H9 (cell line): ENCODE results near the gene COP1. TPM values are rescaled to one million over a fixed set of nuclear protein-coding genes. Genes with fewer than 3 reads are reported as not detected.

Experiments
- DNase-seq: peaks from one replicate; pipeline ENCODE4 v3.0.0-alpha.2; 2017
- H2AFZ ChIP-seq: one replicate; pipeline ENCODE4 v1.6.1; 2013; ENCODE audit warnings: mild to moderate bottlenecking, low read length, control low read depth, moderate library complexity
- H2AK5ac ChIP-seq: 2 replicates; pipeline ENCODE4 v1.6.1; 2013; ENCODE audit warnings: low read length, control low read depth, mixed read lengths; ENCODE audit not compliant: insufficient read length
- H2BK120ac ChIP-seq: one replicate; pipeline ENCODE4 v1.6.1; 2013; ENCODE audit warnings: low read depth, mild to moderate bottlenecking, low read length, control low read depth, inconsistent platforms; ENCODE audit not compliant: poor library complexity, severe bottlenecking
- H2BK12ac ChIP-seq: 2 replicates; pipeline ENCODE4 v1.6.1; 2013; ENCODE audit warnings: low read length, control low read depth, mixed read lengths, low read depth; ENCODE audit not compliant: insufficient read length
- H2BK15ac ChIP-seq: 2 replicates; pipeline ENCODE4 v1.6.1; 2013; ENCODE audit warnings: low read depth, low read length, control low read depth
- H2BK20ac ChIP-seq: one replicate; pipeline ENCODE4 v1.6.1; 2013; ENCODE audit warnings: low read depth, mild to moderate bottlenecking, low read length, control low read depth, inconsistent platforms; ENCODE audit not compliant: poor library complexity, severe bottlenecking
- H2BK5ac ChIP-seq: 2 replicates; pipeline ENCODE4 v1.6.1; 2013; ENCODE audit warnings: low read length, control low read depth, mixed read lengths; ENCODE audit not compliant: insufficient read length
- H3K14ac ChIP-seq: 2 replicates; pipeline ENCODE4 v1.6.1; 2013; ENCODE audit warnings: low read length, control low read depth; ENCODE audit not compliant: insufficient read depth
- H3K18ac ChIP-seq: 2 replicates; pipeline ENCODE4 v1.6.1; 2013; ENCODE audit warnings: low read depth, mild to moderate bottlenecking, mixed read lengths, low read length, control low read depth; ENCODE audit not compliant: insufficient read length
- H3K23ac ChIP-seq: 2 replicates; pipeline ENCODE4 v1.6.1; 2013; ENCODE audit warnings: low read length, control low read depth, mixed read lengths, low read depth; ENCODE audit not compliant: insufficient read length
- H3K23me2 ChIP-seq: 2 replicates; pipeline ENCODE4 v1.6.1; 2013; ENCODE audit warnings: low read depth, mild to moderate bottlenecking, mixed read lengths, low read length, control low read depth; ENCODE audit not compliant: insufficient read length, poor library complexity, severe bottlenecking
- H3K27ac ChIP-seq: 2 replicates; pipeline ENCODE4 v1.5.1; 2013; ENCODE audit warnings: low read length, control low read depth, mixed read lengths, low read depth; ENCODE audit not compliant: insufficient read length
- H3K27me3 ChIP-seq: 2 replicates; pipeline ENCODE4 v1.6.1; 2013; ENCODE audit warnings: low read length, control low read depth, inconsistent platforms; ENCODE audit not compliant: insufficient read depth
- H3K4ac ChIP-seq: 2 replicates; pipeline ENCODE4 v1.6.1; 2013; ENCODE audit warnings: low read depth, mild to moderate bottlenecking, control low read depth, inconsistent platforms, low read length, moderate library complexity
- H3K4me1 ChIP-seq: 2 replicates; pipeline ENCODE4 v1.6.1; 2013; ENCODE audit warnings: low read length, control low read depth, inconsistent platforms; ENCODE audit not compliant: insufficient read depth
- H3K4me2 ChIP-seq: 2 replicates; pipeline ENCODE4 v1.6.1; 2013; ENCODE audit warnings: low read length, control low read depth, mixed read lengths; ENCODE audit not compliant: insufficient read length, insufficient read depth
- H3K56ac ChIP-seq: 2 replicates; pipeline ENCODE4 v1.6.1; 2013; ENCODE audit warnings: low read depth, mild to moderate bottlenecking, mixed read lengths, low read length, control low read depth; ENCODE audit not compliant: insufficient read length
- H3K79me1 ChIP-seq: 2 replicates; pipeline ENCODE4 v1.6.1; 2013; ENCODE audit warnings: low read depth, mild to moderate bottlenecking, moderate library complexity, low read length, control low read depth, inconsistent platforms; ENCODE audit not compliant: insufficient read depth, poor library complexity, severe bottlenecking
- H3K79me2 ChIP-seq: 2 replicates; pipeline ENCODE4 v1.6.1; 2013; ENCODE audit warnings: low read length, control low read depth, inconsistent platforms; ENCODE audit not compliant: insufficient read depth
- H3K9ac ChIP-seq: 2 replicates; pipeline ENCODE4 v1.6.1; 2013; ENCODE audit warnings: low read length, control low read depth, mixed read lengths; ENCODE audit not compliant: insufficient read length; ENCODE audit errors: extremely low read depth
- H3K9me3 ChIP-seq: one replicate; pipeline ENCODE4 v1.6.1; 2013; ENCODE audit warnings: low read depth, low read length, inconsistent platforms; ENCODE audit not compliant: control insufficient read depth
- H3T11ph ChIP-seq: one replicate; pipeline ENCODE4 v1.6.1; 2013; ENCODE audit warnings: mild to moderate bottlenecking, low read length, control low read depth, inconsistent platforms
- H4K20me1 ChIP-seq: one replicate; pipeline ENCODE4 v1.6.1; 2013; ENCODE audit not compliant: control insufficient read depth, insufficient read length, insufficient read depth
- H4K5ac ChIP-seq: 2 replicates; pipeline ENCODE4 v1.6.1; 2013; ENCODE audit warnings: low read depth, mild to moderate bottlenecking, mixed read lengths, low read length, control low read depth; ENCODE audit not compliant: insufficient read length
- H4K8ac ChIP-seq: replicated peaks from 2 replicates; pipeline ENCODE4 v1.6.1; 2013; ENCODE audit warnings: low read length, control low read depth, mixed read lengths, low read depth; ENCODE audit not compliant: insufficient read length
- H4K91ac ChIP-seq: 2 replicates; pipeline ENCODE4 v1.6.1; 2013; ENCODE audit warnings: low read depth, mild to moderate bottlenecking, moderate library complexity, mixed read lengths, low read length, control low read depth; ENCODE audit not compliant: insufficient read length
- H3K27ac Mint-ChIP-seq, 3 experiments: 2 replicates in 2 of 3; 3 replicates in 1 of 3; pipeline ENCODE4 v1.8.0; 2020 to 2021; ENCODE audit warnings: mixed read lengths in 3 of 3, mild to moderate bottlenecking in 1 of 3, moderate library complexity in 1 of 3
- H3K27me3 Mint-ChIP-seq: 2 replicates; pipeline ENCODE4 v1.8.0; 2021; ENCODE audit warnings: low read depth, mild to moderate bottlenecking, moderate library complexity, mixed read lengths
- H3K36me3 Mint-ChIP-seq, 3 experiments: 2 replicates in 2 of 3; 3 replicates in 1 of 3; pipeline ENCODE4 v1.8.0; 2020 to 2021; ENCODE audit warnings: low read depth in 3 of 3, mixed read lengths in 3 of 3; ENCODE audit not compliant: insufficient read depth in 1 of 3
- H3K4me1 Mint-ChIP-seq, 2 experiments: 2 replicates each; pipeline ENCODE4 v1.8.0; 2020; ENCODE audit warnings: mixed read lengths in 2 of 2
- H3K4me3 Mint-ChIP-seq, 2 experiments: 2 replicates in 1 of 2; 3 replicates in 1 of 2; pipeline ENCODE4 v1.8.0; 2020 to 2021; ENCODE audit warnings: mild to moderate bottlenecking in 2 of 2, mixed read lengths in 2 of 2, moderate library complexity in 1 of 2
- H3K9me3 Mint-ChIP-seq, 2 experiments: 2 replicates in 1 of 2; 3 replicates in 1 of 2; pipeline ENCODE4 v1.8.0; 2020; ENCODE audit warnings: mild to moderate bottlenecking in 2 of 2, mixed read lengths in 2 of 2, moderate library complexity in 1 of 2
- WGBS: extraction: QIAGEN DNeasy Blood & Tissue Kit; methylation state at CpG from one replicate; pipeline ENCODE4 v1.1.7; 2013; ENCODE audit warnings: missing lambda C conversion rate, low lambda C conversion rate, mixed read lengths; ENCODE audit not compliant: insufficient read length; ENCODE audit errors: extremely low coverage; 5-methylcytosine and 5-hydroxymethylcytosine counted together
- total RNA-seq: library from RNA; stranded (reverse); gene quantifications from 2 replicates; pipeline ENCODE4 v1.2.1, GENCODE V29; 2021
- TF ChIP-seq, protein P1 (sequence below): fragments of 200-600 bp; sonication (generic); conservative IDR thresholded peaks from 3 replicates; pipeline ENCODE4 v1.8.0; 2021; ENCODE audit warnings: antibody characterized with exemption, mild to moderate bottlenecking

COP1 gene
- total RNA-seq, 1 experiment from 2014 or later: 41.3 TPM

DNA sequence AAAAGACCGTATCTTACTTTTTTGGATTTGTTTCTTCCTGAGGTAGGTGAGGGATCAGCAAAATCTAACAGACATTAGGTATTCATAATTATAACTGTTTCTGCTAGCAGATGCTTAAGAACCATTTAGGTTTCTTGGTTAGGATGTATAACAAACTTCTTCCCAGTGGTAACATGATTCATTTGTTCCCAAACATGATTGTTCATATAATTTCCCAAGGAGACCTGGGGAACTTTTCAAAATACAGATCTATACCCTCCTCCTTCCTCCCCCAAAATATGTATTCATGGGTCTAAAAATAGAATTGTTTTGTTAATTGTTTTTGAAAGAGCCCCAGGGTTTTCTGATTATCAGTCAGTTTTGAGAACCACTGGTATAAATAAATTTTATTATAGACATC lies 228.2 kb downstream of the COP1 start:
- no peak overlapping the region for H2AK5ac ChIP-seq
- H3K23ac ChIP-seq: no peak overlapping the region
- H2BK12ac ChIP-seq: no peak overlapping the region
- Mint-ChIP-seq H3K4me1 (no peaks in the 10 kb centered on the region), H3K36me3 (peaks cover 28 to 30% (median 29%) of the 10 kb centered on the region in 3 experiments), H3K9me3 (peaks cover 14 to 15% of the 10 kb centered on the region in 2 experiments), H3K27me3 (no peaks in the 10 kb centered on the region), H3K27ac (no peak overlapping the region), H3K4me3 (no peak overlapping the region)
- no peak overlapping the region for H3K56ac ChIP-seq
- no peak overlapping the region for H4K5ac ChIP-seq
- no peak overlapping the region for H2BK120ac ChIP-seq
- no peaks in the 10 kb centered on the region for H4K20me1 ChIP-seq
- H2BK15ac ChIP-seq: no peak overlapping the region
- no peaks in the 10 kb centered on the region for H3K23me2 ChIP-seq
- no peak overlapping the region for H4K8ac ChIP-seq
- no CpG with 5 or more reads among the region's 1 CpG for WGBS
- TF ChIP-seq, protein P1, sequence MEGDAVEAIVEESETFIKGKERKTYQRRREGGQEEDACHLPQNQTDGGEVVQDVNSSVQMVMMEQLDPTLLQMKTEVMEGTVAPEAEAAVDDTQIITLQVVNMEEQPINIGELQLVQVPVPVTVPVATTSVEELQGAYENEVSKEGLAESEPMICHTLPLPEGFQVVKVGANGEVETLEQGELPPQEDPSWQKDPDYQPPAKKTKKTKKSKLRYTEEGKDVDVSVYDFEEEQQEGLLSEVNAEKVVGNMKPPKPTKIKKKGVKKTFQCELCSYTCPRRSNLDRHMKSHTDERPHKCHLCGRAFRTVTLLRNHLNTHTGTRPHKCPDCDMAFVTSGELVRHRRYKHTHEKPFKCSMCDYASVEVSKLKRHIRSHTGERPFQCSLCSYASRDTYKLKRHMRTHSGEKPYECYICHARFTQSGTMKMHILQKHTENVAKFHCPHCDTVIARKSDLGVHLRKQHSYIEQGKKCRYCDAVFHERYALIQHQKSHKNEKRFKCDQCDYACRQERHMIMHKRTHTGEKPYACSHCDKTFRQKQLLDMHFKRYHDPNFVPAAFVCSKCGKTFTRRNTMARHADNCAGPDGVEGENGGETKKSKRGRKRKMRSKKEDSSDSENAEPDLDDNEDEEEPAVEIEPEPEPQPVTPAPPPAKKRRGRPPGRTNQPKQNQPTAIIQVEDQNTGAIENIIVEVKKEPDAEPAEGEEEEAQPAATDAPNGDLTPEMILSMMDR: no peak
- H3K18ac ChIP-seq: no peak overlapping the region
- no peak overlapping the region for H3K4me2 ChIP-seq
- no peak overlapping the region for H4K91ac ChIP-seq
- no peaks in the 10 kb centered on the region for H3K4me1 ChIP-seq
- no peak overlapping the region for H2BK20ac ChIP-seq
- H3K27me3 ChIP-seq: no peaks in the 10 kb centered on the region
- H3K4ac ChIP-seq: no peak overlapping the region
- H3K79me1 ChIP-seq: no peaks in the 10 kb centered on the region
- H3K9me3 ChIP-seq: no peaks in the 10 kb centered on the region
- DNase-seq: no peak
- H3K27ac ChIP-seq: no peak overlapping the region
- H3K9ac ChIP-seq: no peak overlapping the region
- no peak overlapping the region for H2BK5ac ChIP-seq
- H3K79me2 ChIP-seq: no peaks in the 10 kb centered on the region
- H2AFZ ChIP-seq: no peak overlapping the region
- no peak overlapping the region for H3K14ac ChIP-seq
- no peak overlapping the region for H3T11ph ChIP-seq
